Panc1 (cell line): ENCODE results near the gene CCDC178. TPM values are rescaled to one million over a fixed set of nuclear protein-coding genes. Genes with fewer than 3 reads are reported as not detected.

Source experiments
- ATAC-seq: fragments of 200-7000 bp; cut with Tn5 transposase; 2 replicates; pipeline ENCODE4 v1.9.1; 2020; ENCODE audit warnings: mild to moderate bottlenecking, moderate library complexity
- BruUV-seq: library from RNA; stranded (reverse); fragments of 400-500 nt; replicated peaks from 2 replicates; lab custom pipeline; 2021; lab: Mats Ljungman, UMichigan
- CTCF ChIA-PET: fragments of 300-600 bp; sonication (Branson Sonifier 250); formaldehyde crosslinking; loops from one replicate; lab custom pipeline; 2022; ENCODE audit warnings: antibody characterized with exemption; lab: Charles Lee
- POLR2A ChIA-PET: fragments of 300-600 bp; sonication (Branson Sonifier 250); formaldehyde crosslinking; loops from one replicate; lab custom pipeline; 2022; ENCODE audit warnings: antibody characterized with exemption; lab: Charles Lee
- DNase-seq: peaks from one replicate; pipeline ENCODE4 v3.0.0-alpha.2; 2010; ENCODE audit warnings: low read depth, low spot score
- H3K27ac ChIP-seq: 2 replicates; pipeline ENCODE4 v1.5.1; 2011; ENCODE audit warnings: mild to moderate bottlenecking, low read length, inconsistent platforms
- H3K27me3 ChIP-seq: fragments of 200-500 bp; sonication (Bioruptor generic); 2 replicates; pipeline ENCODE4 v1.6.0; 2014; ENCODE audit warnings: low read length, inconsistent platforms; ENCODE audit not compliant: control insufficient read depth, insufficient read depth
- H3K36me3 ChIP-seq: fragments of 200-500 bp; sonication (Bioruptor generic); 2 replicates; pipeline ENCODE4 v1.5.1; 2014; ENCODE audit warnings: inconsistent platforms, mild to moderate bottlenecking, low read length, moderate library complexity; ENCODE audit not compliant: control insufficient read depth, insufficient read depth
- H3K4me1 ChIP-seq: 2 replicates; pipeline ENCODE4 v1.5.1; 2011; ENCODE audit warnings: inconsistent platforms, mild to moderate bottlenecking, low read length, moderate library complexity; ENCODE audit not compliant: control insufficient read depth, insufficient read depth
- H3K4me3 ChIP-seq, 2 experiments: 2 replicates each; pipeline ENCODE4 v1.5.1; 2011 to 2012; ENCODE audit warnings: low read depth in 2 of 2, low read length in 2 of 2, mild to moderate bottlenecking in 2 of 2, inconsistent platforms in 1 of 2, moderate library complexity in 1 of 2
- H3K9me3 ChIP-seq: fragments of 200-500 bp; sonication (Bioruptor generic); 2 replicates; pipeline ENCODE4 v1.5.1; 2014; ENCODE audit warnings: low read depth, mild to moderate bottlenecking, inconsistent platforms, low read length, moderate library complexity; ENCODE audit not compliant: control insufficient read depth, insufficient read depth
- CTCF ChIP-seq: fragments of 450-650 bp; IDR thresholded peaks from 2 replicates; pipeline ENCODE4 v1.5.1; 2017; ENCODE audit warnings: mild to moderate bottlenecking
- POLR2AphosphoS5 ChIP-seq: IDR thresholded peaks from 2 replicates; pipeline ENCODE4 v1.6.1; 2012; ENCODE audit warnings: mild to moderate bottlenecking, low read depth, low read length, moderate library complexity
- REST ChIP-seq, 2 experiments: IDR thresholded peaks; 2 replicates each; pipeline ENCODE4 v1.6.1; 2011 to 2012; ENCODE audit warnings: low read depth in 2 of 2, control low read depth in 1 of 2, low read length in 1 of 2, mild to moderate bottlenecking in 1 of 2, moderate library complexity in 1 of 2; ENCODE audit not compliant: insufficient read depth in 1 of 2
- SIN3A ChIP-seq: IDR thresholded peaks from 2 replicates; pipeline ENCODE4 v1.6.1; 2012; ENCODE audit warnings: low read depth, mild to moderate bottlenecking, low read length, moderate library complexity, borderline replicate concordance; ENCODE audit not compliant: insufficient read depth
- TCF7L2 ChIP-seq: IDR thresholded peaks from 2 replicates; pipeline ENCODE4 v1.6.1; 2011; ENCODE audit warnings: mild to moderate bottlenecking, low read depth, low read length, inconsistent platforms
- in situ Hi-C: cut with HindIII; loops from 2 replicates; pipeline ENCODE4 v1.10.0; 2016; ENCODE audit warnings: low sequenced_read_pairs, low pct_unique_long_range_greater_than_20kb
- intact Hi-C: fragments of 100-400 bp; cut with micrococcal nuclease; formaldehyde crosslinking; loops from one replicate; pipeline ENCODE4 v1.10.0; 2022; ENCODE audit not compliant: unreplicated experiment
- total RNA-seq: library from RNA; stranded (reverse); gene quantifications from one replicate; pipeline ENCODE4 v1.2.1, GENCODE V29; 2021; ENCODE audit not compliant: unreplicated experiment

The CCDC178 gene
- total RNA-seq, 1 experiment from 2014 or later = not detected

- DNase-seq (no peak), ATAC-seq (no peak)
- H3K27me3 ChIP-seq = no peaks in the 10 kb centered on the region
- no peaks in the 10 kb centered on the region; the same call in 1 of the 2 replicates for H3K4me1 ChIP-seq
- no peaks in the 10 kb centered on the region for H3K9me3 ChIP-seq
- intact Hi-C loops = no loop called here
- in situ Hi-C loops = no loop called here
- no peak overlapping the region for H3K27ac ChIP-seq
- POLR2A ChIA-PET = no interaction called here
- BruUV-seq = no TSS peak
- no peaks in the 10 kb centered on the region for H3K36me3 ChIP-seq
- CTCF ChIA-PET = no interaction called here
- no peak overlapping the region for H3K4me3 ChIP-seq
- TF ChIP-seq SIN3A (no peak), TCF7L2 (no peak), POLR2AphosphoS5 (no peak), CTCF (no peak), REST (IDR thresholded peaks at IDR 0.05; ENCODE audit: insufficient read depth in 1 of 2, low read depth in 2 of 2, low read length in 1 of 2) (no peak)
These were observed 32.0 kb upstream of the CCDC178 start for GRCh38 chr18:33472509-33472908.

- Histone ChIP-seq H3K4me3 (no peak overlapping the region), H3K27me3 (no peaks in the 10 kb centered on the region), H3K4me1 (no peaks in the 10 kb centered on the region; the same call in 1 of the 2 replicates), H3K9me3 (no peaks in the 10 kb centered on the region), H3K27ac (no peak overlapping the region), H3K36me3 (no peaks in the 10 kb centered on the region)
- CTCF ChIA-PET = no interaction called here
- ATAC-seq (peak; percentile 78), DNase-seq (no peak)
- no TSS peak for BruUV-seq
- in situ Hi-C loops = no loop called here
- peak; percentile 65; the same call in 1 of the 2 replicates for TF ChIP-seq TCF7L2
- TF ChIP-seq POLR2AphosphoS5 = peak; percentile 39; the same call in 1 of the 2 replicates
- TF ChIP-seq SIN3A = no peak
- no peak for TF ChIP-seq REST (IDR thresholded peaks at IDR 0.05; ENCODE audit: insufficient read depth in 1 of 2, low read depth in 2 of 2, low read length in 1 of 2)
- no peak for TF ChIP-seq CTCF
- intact Hi-C loops = no loop called here
- POLR2A ChIA-PET = no interaction called here
These were observed 29.7 kb upstream of the CCDC178 start for GRCh38 chr18:33470216-33470615.
